Uterus (tissue), 2 donors: ENCODE results near the gene WDFY4.

Experiments used
- POLR2A ChIP-seq, 2 donors: fragments of 450-650 bp; IDR thresholded peaks; one replicate each; pipeline ENCODE4 v1.6.1; 2016; ENCODE audit warnings: antibody characterized with exemption in 2 of 2, mild to moderate bottlenecking in 1 of 2, moderate library complexity in 1 of 2
- TF ChIP-seq, protein P1 (sequence below), 4 experiments: fragments of 200-600 bp in 2 of 4; fragments of 450-650 bp in 2 of 4; sonication (generic) in 2 of 4; IDR thresholded peaks; one replicate each; pipeline ENCODE4 v1.5.1; 2016 to 2019; ENCODE audit warnings: antibody characterized with exemption in 4 of 4, mild to moderate bottlenecking in 2 of 4, moderate library complexity in 1 of 4

DNA sequence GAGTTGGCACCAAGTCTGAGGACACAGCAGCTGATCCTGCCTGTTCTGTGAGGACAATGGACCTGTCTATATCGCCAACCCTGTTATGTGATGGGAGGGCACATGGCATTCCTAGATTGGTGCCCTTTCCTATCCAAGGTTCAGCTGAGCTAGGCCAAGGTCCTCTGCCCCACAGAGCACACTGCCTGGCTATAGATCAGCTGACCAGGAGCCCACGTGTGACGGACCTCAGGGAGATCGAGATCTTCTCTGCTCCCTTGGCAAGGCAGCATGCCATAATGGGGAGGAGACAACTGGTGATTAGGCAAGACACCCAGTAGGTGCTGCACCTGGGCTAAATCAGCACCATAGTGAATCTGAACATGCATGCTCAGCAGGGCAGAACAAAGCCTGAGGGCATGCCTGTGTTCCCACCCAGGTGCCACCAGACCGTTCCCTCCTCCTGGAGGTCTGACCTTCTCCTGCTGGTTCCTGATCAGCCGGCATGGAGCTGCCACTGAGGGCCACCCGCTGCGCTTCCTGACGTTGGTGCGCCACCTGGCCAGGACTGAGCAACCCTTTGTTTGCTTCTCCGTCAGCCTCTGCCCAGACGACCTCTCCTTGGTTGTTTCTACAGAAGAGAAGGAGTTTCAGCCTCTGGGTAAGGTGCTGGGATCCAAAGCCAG lies 93.7 kb downstream of the WDFY4 start:
- TF ChIP-seq, protein P1, sequence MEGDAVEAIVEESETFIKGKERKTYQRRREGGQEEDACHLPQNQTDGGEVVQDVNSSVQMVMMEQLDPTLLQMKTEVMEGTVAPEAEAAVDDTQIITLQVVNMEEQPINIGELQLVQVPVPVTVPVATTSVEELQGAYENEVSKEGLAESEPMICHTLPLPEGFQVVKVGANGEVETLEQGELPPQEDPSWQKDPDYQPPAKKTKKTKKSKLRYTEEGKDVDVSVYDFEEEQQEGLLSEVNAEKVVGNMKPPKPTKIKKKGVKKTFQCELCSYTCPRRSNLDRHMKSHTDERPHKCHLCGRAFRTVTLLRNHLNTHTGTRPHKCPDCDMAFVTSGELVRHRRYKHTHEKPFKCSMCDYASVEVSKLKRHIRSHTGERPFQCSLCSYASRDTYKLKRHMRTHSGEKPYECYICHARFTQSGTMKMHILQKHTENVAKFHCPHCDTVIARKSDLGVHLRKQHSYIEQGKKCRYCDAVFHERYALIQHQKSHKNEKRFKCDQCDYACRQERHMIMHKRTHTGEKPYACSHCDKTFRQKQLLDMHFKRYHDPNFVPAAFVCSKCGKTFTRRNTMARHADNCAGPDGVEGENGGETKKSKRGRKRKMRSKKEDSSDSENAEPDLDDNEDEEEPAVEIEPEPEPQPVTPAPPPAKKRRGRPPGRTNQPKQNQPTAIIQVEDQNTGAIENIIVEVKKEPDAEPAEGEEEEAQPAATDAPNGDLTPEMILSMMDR (IDR thresholded peaks at IDR 0.05) = no peak
- no peak for TF ChIP-seq POLR2A (IDR thresholded peaks at IDR 0.05)
